Measurements from ENCODE around the gene VASH2.
"Not testable (repeated sequence)": the region's sequence is repeated elsewhere in the genome, so short reads cannot be mapped to it uniquely, and the experiment has no call there.

VASH2 gene

GRCh38 chr1:213008564-213008963 lies 58.2 kb downstream of the VASH2 start:
- H3K4me3 ChIP-seq (replicated peaks; ENCODE audit: low read depth, low read length): no peak overlapping the region
- no peak for DNase-seq (ENCODE audit: low read depth)
- TF ChIP-seq CTCF (IDR thresholded peaks at IDR 0.05; ENCODE audit: low read length, missing control alignments): no peak

- DNase-seq (ENCODE audit: low read depth): peak; percentile 36
- TF ChIP-seq CTCF (IDR thresholded peaks at IDR 0.05; ENCODE audit: low read length, missing control alignments): no peak
- peak overlapping the region; percentile 85 for H3K4me3 ChIP-seq (replicated peaks; ENCODE audit: low read depth, low read length)
Measured at GRCh38 chr1:213014642-213015041, 64.3 kb downstream of the VASH2 start.

GRCh38 chr1:213015099-213016050 lies 65.0 kb downstream of the VASH2 start, which contains the start of gene ANGEL2:
ANGEL2 (minus strand) TSS chr1:213015867; CDS start chr1:213015671, 196 bp downstream.
- no peak for TF ChIP-seq CTCF (IDR thresholded peaks at IDR 0.05; ENCODE audit: low read length, missing control alignments)
- DNase-seq (ENCODE audit: low read depth): peak; percentile 99
- peak within 1 kb of the TSS; percentile 85 for H3K4me3 ChIP-seq (replicated peaks; ENCODE audit: low read depth, low read length)

- no peak overlapping the region for H3K4me3 ChIP-seq (replicated peaks; ENCODE audit: low read depth, low read length)
- no peak for DNase-seq (ENCODE audit: low read depth)
- no peak for TF ChIP-seq CTCF (IDR thresholded peaks at IDR 0.05; ENCODE audit: low read length, missing control alignments)
Measured at GRCh38 chr1:213017447-213018273, 67.3 kb downstream of the VASH2 start.

- no peak for DNase-seq (ENCODE audit: low read depth)
- no peak for TF ChIP-seq CTCF (IDR thresholded peaks at IDR 0.05; ENCODE audit: low read length, missing control alignments)
- H3K4me3 ChIP-seq (replicated peaks; ENCODE audit: low read depth, low read length): no peak overlapping the region
Measured at GRCh38 chr1:213019450-213019849, 69.1 kb downstream of the VASH2 start.

- TF ChIP-seq CTCF (IDR thresholded peaks at IDR 0.05; ENCODE audit: low read length, missing control alignments): no peak
- H3K4me3 ChIP-seq (replicated peaks; ENCODE audit: low read depth, low read length): no peak overlapping the region
- DNase-seq (ENCODE audit: low read depth): no peak
Measured at GRCh38 chr1:213020016-213020415, 69.7 kb downstream of the VASH2 start.

- not testable (repeated sequence) for DNase-seq (ENCODE audit: low read depth); H3K4me3 ChIP-seq (replicated peaks; ENCODE audit: low read depth, low read length)
Measured at GRCh38 chr1:213027024-213027423, 76.7 kb downstream of the VASH2 start.

All from fibroblast of pulmonary artery (primary cell).